ENCODE results near the gene LSP1. TPM values are rescaled to one million over a fixed set of nuclear protein-coding genes. Genes with fewer than 3 reads are reported as not detected.

Gene LSP1
- total RNA-seq, 4 donors from 2014 or later, result 12.3 to 69.6 (median 23.2) TPM

DNA sequence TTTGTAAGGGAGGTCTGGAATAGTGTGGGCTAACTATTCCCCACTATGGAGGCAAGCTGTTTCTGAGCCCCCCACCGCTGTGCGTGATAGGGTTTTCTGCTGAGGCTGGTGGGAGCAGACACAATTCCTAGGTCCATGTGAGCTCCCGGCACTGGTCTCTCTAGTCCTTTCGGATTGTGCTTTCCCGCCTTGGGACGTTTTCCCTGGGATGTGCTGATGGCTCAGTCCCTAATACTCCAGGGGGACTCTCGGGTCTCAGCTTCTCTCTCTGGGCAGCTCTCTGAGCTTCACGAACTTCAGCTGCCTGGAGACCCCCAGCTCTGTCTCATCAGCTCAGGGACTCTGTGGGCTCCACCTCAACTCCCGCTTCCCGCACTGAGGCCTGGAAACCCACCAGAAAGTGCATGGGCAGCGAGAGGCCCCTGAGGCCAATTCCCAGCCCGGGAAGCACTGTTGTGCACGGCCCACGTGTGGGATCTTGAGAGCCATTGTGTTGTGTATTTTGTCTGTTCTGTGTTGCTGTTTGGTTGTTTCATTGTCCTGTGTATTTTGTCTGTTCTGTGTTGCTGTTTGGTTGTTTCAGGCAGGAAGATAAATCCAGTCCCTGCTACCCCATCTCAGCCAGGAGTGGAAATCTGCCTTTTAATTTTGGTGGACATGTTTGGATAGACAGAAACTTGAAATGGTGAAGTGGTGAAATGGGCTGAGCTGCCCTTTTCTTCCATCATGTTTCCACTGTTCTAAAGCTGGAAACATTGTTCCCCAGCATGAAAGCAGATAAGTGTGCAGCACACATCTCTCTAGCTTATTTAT is 53.9 kb downstream of the LSP1 start:
- no peaks in the 10 kb centered on the region for H3K4me1 ChIP-seq
- no peak for DNase-seq
- no peaks in the 10 kb centered on the region for H3K36me3 ChIP-seq
- H3K27me3 ChIP-seq, result no peaks in the 10 kb centered on the region
- intact Hi-C loops (cut with DNase I; ENCODE audit: low total_unique reads) (no loop called here), in situ Hi-C loops (cut with MboI; ENCODE audit: low pct_ligation_motif_present in 1 of 4, low pct_unique_long_range_greater_than_20kb in 1 of 4, low sequenced_read_pairs in 3 of 4) (no loop called here)
- no peak overlapping the region for H3K4me3 ChIP-seq
- peak overlapping the region in 2 of 4 donors; percentile 14 to 34 for H3K27ac ChIP-seq
- WGBS, 2 donors (ENCODE audit: low coverage in 1 of 2), result 72% methylated on average over 14 of the region's 14 CpGs; no CpG with 5 or more reads in 1 of the 2 donors
- no peaks in the 10 kb centered on the region for H3K9me3 ChIP-seq
- TF ChIP-seq EP300 (IDR thresholded peaks at IDR 0.05; ENCODE audit: low read depth) (no peak), POLR2A (IDR thresholded peaks at IDR 0.05) (no peak), POLR2AphosphoS5 (IDR thresholded peaks at IDR 0.05) (no peak)
- TF ChIP-seq, protein P1, sequence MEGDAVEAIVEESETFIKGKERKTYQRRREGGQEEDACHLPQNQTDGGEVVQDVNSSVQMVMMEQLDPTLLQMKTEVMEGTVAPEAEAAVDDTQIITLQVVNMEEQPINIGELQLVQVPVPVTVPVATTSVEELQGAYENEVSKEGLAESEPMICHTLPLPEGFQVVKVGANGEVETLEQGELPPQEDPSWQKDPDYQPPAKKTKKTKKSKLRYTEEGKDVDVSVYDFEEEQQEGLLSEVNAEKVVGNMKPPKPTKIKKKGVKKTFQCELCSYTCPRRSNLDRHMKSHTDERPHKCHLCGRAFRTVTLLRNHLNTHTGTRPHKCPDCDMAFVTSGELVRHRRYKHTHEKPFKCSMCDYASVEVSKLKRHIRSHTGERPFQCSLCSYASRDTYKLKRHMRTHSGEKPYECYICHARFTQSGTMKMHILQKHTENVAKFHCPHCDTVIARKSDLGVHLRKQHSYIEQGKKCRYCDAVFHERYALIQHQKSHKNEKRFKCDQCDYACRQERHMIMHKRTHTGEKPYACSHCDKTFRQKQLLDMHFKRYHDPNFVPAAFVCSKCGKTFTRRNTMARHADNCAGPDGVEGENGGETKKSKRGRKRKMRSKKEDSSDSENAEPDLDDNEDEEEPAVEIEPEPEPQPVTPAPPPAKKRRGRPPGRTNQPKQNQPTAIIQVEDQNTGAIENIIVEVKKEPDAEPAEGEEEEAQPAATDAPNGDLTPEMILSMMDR (IDR thresholded peaks at IDR 0.05), result no peak

GRCh38 chr11:1908618-1909017 is 55.7 kb downstream of the LSP1 start:
- TF ChIP-seq, protein P1 (IDR thresholded peaks at IDR 0.05), result no peak
- TF ChIP-seq POLR2AphosphoS5 (IDR thresholded peaks at IDR 0.05) (no peak), POLR2A (IDR thresholded peaks at IDR 0.05) (no peak), EP300 (IDR thresholded peaks at IDR 0.05; ENCODE audit: low read depth) (no peak)
- intact Hi-C loops (cut with DNase I; ENCODE audit: low total_unique reads), result no loop called here
- Histone ChIP-seq H3K36me3 (no peaks in the 10 kb centered on the region), H3K4me1 (no peaks in the 10 kb centered on the region), H3K4me3 (no peak overlapping the region), H3K27ac (peak overlapping the region in 2 of 4 donors; percentile 3 to 34), H3K9me3 (no peaks in the 10 kb centered on the region), H3K27me3 (no peaks in the 10 kb centered on the region)
- DNase-seq, result no peak
- in situ Hi-C loops (cut with MboI; ENCODE audit: low pct_ligation_motif_present in 1 of 4, low pct_unique_long_range_greater_than_20kb in 1 of 4, low sequenced_read_pairs in 3 of 4), result no loop called here
- WGBS, 2 donors (ENCODE audit: low coverage in 1 of 2), result 45 to 53% methylated on average over 7 to 9 of the region's 9 CpGs

- Histone ChIP-seq H3K36me3 (no peaks in the 10 kb centered on the region), H3K9me3 (no peaks in the 10 kb centered on the region), H3K27ac (no peak overlapping the region), H3K27me3 (no peaks in the 10 kb centered on the region), H3K4me1 (no peaks in the 10 kb centered on the region), H3K4me3 (no peak overlapping the region)
- DNase-seq, result no peak
- TF ChIP-seq POLR2A (IDR thresholded peaks at IDR 0.05) (no peak), POLR2AphosphoS5 (IDR thresholded peaks at IDR 0.05) (no peak), EP300 (IDR thresholded peaks at IDR 0.05; ENCODE audit: low read depth) (no peak)
- TF ChIP-seq, protein P1 (IDR thresholded peaks at IDR 0.05), result no peak
- intact Hi-C loops (cut with DNase I; ENCODE audit: low total_unique reads), result no loop called here
- 67 to 89% methylated on average over 3 to 7 of the region's 7 CpGs for WGBS, 2 donors (ENCODE audit: low coverage in 1 of 2)
- in situ Hi-C loops (cut with MboI; ENCODE audit: low pct_ligation_motif_present in 1 of 4, low pct_unique_long_range_greater_than_20kb in 1 of 4, low sequenced_read_pairs in 3 of 4), result no loop called here
These were observed 56.6 kb downstream of the LSP1 start for GRCh38 chr11:1909524-1909923.

DNA sequence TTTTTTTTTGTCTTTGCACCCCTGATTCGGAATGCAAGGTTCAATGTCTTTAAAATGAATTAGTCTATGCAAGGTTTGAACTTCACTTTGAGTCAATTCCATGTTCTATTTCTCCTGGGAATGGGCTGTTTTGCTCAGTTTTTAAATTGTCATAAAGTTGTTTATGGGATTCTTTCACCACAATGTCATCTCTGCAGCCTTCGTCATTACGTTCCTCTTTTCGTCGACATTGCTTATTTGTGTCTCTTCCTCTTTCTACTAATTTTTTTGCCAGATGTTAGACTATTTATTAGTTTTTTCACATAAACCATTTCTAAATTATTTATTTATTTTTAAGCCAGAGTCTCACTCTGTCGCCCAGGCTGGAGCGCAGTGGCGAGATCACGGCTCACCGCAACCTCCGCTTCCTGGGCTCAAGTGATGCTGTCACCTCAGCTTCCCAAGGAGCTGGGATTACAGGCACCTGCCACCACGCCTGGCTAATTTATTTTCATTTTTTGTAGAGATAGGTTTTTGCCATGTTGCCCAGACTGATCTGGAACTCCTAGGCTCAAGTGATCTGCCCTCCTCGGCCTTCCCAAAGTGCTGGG is 59.5 kb downstream of the LSP1 start:
- in situ Hi-C loops (cut with MboI; ENCODE audit: low pct_ligation_motif_present in 1 of 4, low pct_unique_long_range_greater_than_20kb in 1 of 4, low sequenced_read_pairs in 3 of 4) (no loop called here), intact Hi-C loops (cut with DNase I; ENCODE audit: low total_unique reads) (no loop called here)
- Histone ChIP-seq H3K36me3 (no peaks in the 10 kb centered on the region), H3K4me3 (no peak overlapping the region), H3K4me1 (no peaks in the 10 kb centered on the region), H3K27ac (no peak overlapping the region), H3K27me3 (no peaks in the 10 kb centered on the region), H3K9me3 (no peaks in the 10 kb centered on the region)
- no peak for DNase-seq
- TF ChIP-seq, protein P1 (IDR thresholded peaks at IDR 0.05), result no peak
- TF ChIP-seq POLR2A (IDR thresholded peaks at IDR 0.05) (no peak), POLR2AphosphoS5 (IDR thresholded peaks at IDR 0.05) (no peak), EP300 (IDR thresholded peaks at IDR 0.05; ENCODE audit: low read depth) (no peak)
- 65 to 81% methylated on average over 6 to 13 of the region's 13 CpGs for WGBS, 2 donors (ENCODE audit: low coverage in 1 of 2)

All from transverse colon (tissue), 4 donors.